GM23338 (cell line): ENCODE results near the gene EYS. TPM values are rescaled to one million over a fixed set of nuclear protein-coding genes. Genes with fewer than 3 reads are reported as not detected.

Source experiments
- ATAC-seq: fragments of 200-7000 bp; cut with Tn5 transposase; 3 replicates; pipeline ENCODE4 v1.9.1; 2020
- DNase-seq: peaks from one replicate; pipeline ENCODE4 v3.0.0-alpha.2; 2015; ENCODE audit warnings: low spot score
- H2AFZ ChIP-seq: fragments of 200-600 bp; sonication (generic); 2 replicates; pipeline ENCODE4 v1.8.0; 2016; ENCODE audit warnings: antibody characterized with exemption, mild to moderate bottlenecking, moderate library complexity
- H3F3A ChIP-seq: fragments of 200-600 bp; sonication (generic); replicated peaks from 2 replicates; pipeline ENCODE4 v1.8.0; 2017; ENCODE audit warnings: antibody characterized with exemption, mixed run types, low read depth
- H3K27ac ChIP-seq: fragments of 200-600 bp; sonication (generic); 2 replicates; pipeline ENCODE4 v1.6.1; 2016; ENCODE audit warnings: low read depth
- H3K27me3 ChIP-seq: fragments of 200-600 bp; sonication (generic); 2 replicates; pipeline ENCODE4 v1.8.0; 2016; ENCODE audit warnings: mild to moderate bottlenecking, mixed run types, moderate library complexity; ENCODE audit not compliant: insufficient read depth
- H3K36me3 ChIP-seq: fragments of 200-600 bp; sonication (generic); 2 replicates; pipeline ENCODE4 v1.8.0; 2016; ENCODE audit warnings: mild to moderate bottlenecking; ENCODE audit not compliant: insufficient read depth
- H3K4me1 ChIP-seq: fragments of 200-600 bp; sonication (generic); 2 replicates; pipeline ENCODE4 v1.8.0; 2016; ENCODE audit warnings: mild to moderate bottlenecking, moderate library complexity; ENCODE audit not compliant: insufficient read depth
- H3K4me2 ChIP-seq: fragments of 200-600 bp; sonication (generic); 2 replicates; pipeline ENCODE4 v1.7.1; 2017; ENCODE audit warnings: mixed run types
- H3K4me3 ChIP-seq: fragments of 200-600 bp; sonication (generic); 2 replicates; pipeline ENCODE4 v1.6.1; 2016; ENCODE audit warnings: mixed run types
- H3K79me2 ChIP-seq: fragments of 200-600 bp; sonication (generic); replicated peaks from 2 replicates; pipeline ENCODE4 v1.8.0; 2017; ENCODE audit warnings: mild to moderate bottlenecking; ENCODE audit not compliant: insufficient read depth
- H3K9me2 ChIP-seq: fragments of 200-600 bp; sonication (generic); 2 replicates; pipeline ENCODE4 v1.8.0; 2017; ENCODE audit not compliant: insufficient read depth
- H4K20me1 ChIP-seq: fragments of 200-600 bp; sonication (generic); replicated peaks from 2 replicates; pipeline ENCODE4 v1.8.0; 2017; ENCODE audit warnings: mild to moderate bottlenecking; ENCODE audit not compliant: insufficient read depth
- H3K27ac Mint-ChIP-seq: 2 replicates; pipeline ENCODE4 v1.8.0; 2020; ENCODE audit warnings: inconsistent platforms, mild to moderate bottlenecking, moderate library complexity, mixed read lengths
- H3K27me3 Mint-ChIP-seq: 3 replicates; pipeline ENCODE4 v1.8.0; 2022; ENCODE audit warnings: low read depth, mild to moderate bottlenecking, moderate library complexity, mixed read lengths, inconsistent platforms; ENCODE audit not compliant: insufficient read depth, poor library complexity
- H3K36me3 Mint-ChIP-seq: 3 replicates; pipeline ENCODE4 v1.8.0; 2021; ENCODE audit warnings: low read depth, mild to moderate bottlenecking, inconsistent platforms, moderate library complexity, mixed read lengths
- H3K4me1 Mint-ChIP-seq: 3 replicates; pipeline ENCODE4 v1.8.0; 2020; ENCODE audit warnings: mild to moderate bottlenecking, inconsistent platforms, mixed read lengths
- H3K4me3 Mint-ChIP-seq: 3 replicates; pipeline ENCODE4 v1.8.0; 2021; ENCODE audit warnings: moderate library complexity, mild to moderate bottlenecking, inconsistent platforms, mixed read lengths
- H3K9me3 Mint-ChIP-seq: 3 replicates; pipeline ENCODE4 v1.8.0; 2020; ENCODE audit warnings: moderate library complexity, mild to moderate bottlenecking, inconsistent platforms, mixed read lengths
- CREB1 ChIP-seq: fragments of 250-450 bp; sonication (Bioruptor Pico); IDR thresholded peaks from 2 replicates; pipeline ENCODE4 v1.5.0; 2020; ENCODE audit warnings: low read depth, mild to moderate bottlenecking, moderate library complexity
- CTCF ChIP-seq, 2 experiments: fragments of 200-600 bp in 1 of 2; sonication (generic) in 1 of 2; conservative IDR thresholded peaks; 2 replicates each; pipeline versions ENCODE4 v1.5.1 to v1.6.1; 2016 to 2017; ENCODE audit warnings: antibody characterized with exemption in 2 of 2, low read depth in 2 of 2, mild to moderate bottlenecking in 2 of 2, moderate library complexity in 1 of 2
- EZH2 ChIP-seq: fragments of 200-600 bp; sonication (generic); IDR thresholded peaks from one replicate; pipeline ENCODE4 v1.8.0; 2017; ENCODE audit warnings: antibody characterized with exemption, mild to moderate bottlenecking, low read depth; ENCODE audit not compliant: unreplicated experiment
- EZH2phosphoT487 ChIP-seq: fragments of 200-600 bp; sonication (generic); IDR thresholded peaks from one replicate; pipeline ENCODE4 v1.8.1; 2018; ENCODE audit warnings: antibody characterized with exemption; ENCODE audit not compliant: unreplicated experiment
- JUNB ChIP-seq: IDR thresholded peaks from one replicate; pipeline ENCODE4 v1.6.1; 2016; ENCODE audit warnings: antibody characterized with exemption; ENCODE audit not compliant: unreplicated experiment
- NANOG ChIP-seq: IDR thresholded peaks from 2 replicates; pipeline ENCODE4 v1.6.1; 2016; ENCODE audit warnings: antibody characterized with exemption, borderline replicate concordance
- POLR2AphosphoS5 ChIP-seq: IDR thresholded peaks from 2 replicates; pipeline ENCODE4 v1.6.1; 2016; ENCODE audit warnings: antibody characterized with exemption, low read depth
- STAT1 ChIP-seq: IDR thresholded peaks from one replicate; pipeline ENCODE4 v1.6.1; 2016; ENCODE audit warnings: antibody characterized with exemption; ENCODE audit not compliant: unreplicated experiment
- ZNF114 ChIP-seq: fragments of 250-450 bp; sonication (Bioruptor Pico); IDR thresholded peaks from 2 replicates; pipeline ENCODE4 v1.5.0; 2020; ENCODE audit warnings: mild to moderate bottlenecking, moderate library complexity
- ZNF331 ChIP-seq: fragments of 250-450 bp; sonication (Bioruptor Pico); IDR thresholded peaks from 2 replicates; pipeline ENCODE4 v1.5.0; 2020; ENCODE audit warnings: low read depth, mild to moderate bottlenecking, moderate library complexity
- ZNF462 ChIP-seq: fragments of 250-450 bp; sonication (Bioruptor Pico); IDR thresholded peaks from 2 replicates; pipeline ENCODE4 v1.5.0; 2020; ENCODE audit warnings: mild to moderate bottlenecking, moderate library complexity
- polyA plus RNA-seq: library from polyadenylated mRNA; unstranded; fragments of >200 nt; fragmentation: Nextera tagmentation; extraction: Ambion mirVana; gene quantifications from 2 replicates; pipeline ENCODE4 v1.2.1, GENCODE V29; 2016
- total RNA-seq: library from RNA; depleted of rRNA; stranded (reverse); fragments of >200 nt; shearing (Covaris generic); gene quantifications from 2 replicates; pipeline ENCODE4 v1.2.3, GENCODE V29; 2014
- TF ChIP-seq, protein P1 (sequence below): IDR thresholded peaks from one replicate; pipeline ENCODE4 v1.6.1; 2018; ENCODE audit warnings: antibody characterized with exemption; ENCODE audit not compliant: unreplicated experiment
- TF ChIP-seq, protein P2 (sequence below): IDR thresholded peaks from 2 replicates; pipeline ENCODE4 v1.6.1; 2016; ENCODE audit warnings: antibody characterized with exemption

Gene EYS
- total and polyA plus RNA-seq, 2 experiments from 2014 or later, result 0.38 to 0.52 TPM

DNA sequence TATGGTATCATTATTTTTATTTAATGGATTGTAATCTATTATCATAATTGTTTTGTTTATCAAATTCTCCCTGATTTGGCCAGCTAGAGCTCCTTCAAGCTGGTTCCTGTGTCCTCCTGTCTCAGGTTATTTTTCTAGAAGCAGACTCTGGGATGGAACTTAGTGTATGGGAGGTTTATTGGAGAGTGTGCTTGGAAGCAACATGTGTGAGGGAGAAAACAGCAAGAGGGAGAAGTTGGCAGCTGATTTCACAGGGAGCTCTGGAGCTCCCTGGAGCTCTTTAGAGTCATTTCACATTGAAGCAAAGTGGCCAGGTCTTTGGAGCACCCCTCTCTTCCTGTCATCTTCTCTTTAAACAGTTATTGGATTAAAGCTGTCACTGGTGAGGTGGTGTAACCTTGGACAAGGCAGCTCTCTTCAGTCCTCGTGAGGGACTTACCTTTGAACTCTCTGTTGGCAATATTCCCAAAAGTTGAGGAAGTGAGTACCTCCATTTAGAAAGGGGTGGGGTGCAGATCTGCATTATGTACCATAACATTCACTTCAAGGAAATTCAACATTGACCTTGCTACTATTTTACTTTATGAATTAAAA is 1967.8 kb downstream of the EYS start:
- Mint-ChIP-seq H3K9me3 (peaks cover 9% of the 10 kb centered on the region; the same call in 2 of the 3 replicates), H3K36me3 (no peaks in the 10 kb centered on the region; the same call in 1 of the 3 replicates), H3K4me1 (no peaks in the 10 kb centered on the region), H3K27me3 (peaks cover 3% of the 10 kb centered on the region), H3K27ac (no peak overlapping the region), H3K4me3 (no peak overlapping the region)
- no peak for ATAC-seq
- H3K4me1 ChIP-seq, result no peaks in the 10 kb centered on the region
- no peaks in the 10 kb centered on the region for H4K20me1 ChIP-seq
- H3K4me2 ChIP-seq, result no peak overlapping the region
- DNase-seq, result no peak
- H2AFZ ChIP-seq, result no peak overlapping the region
- no peaks in the 10 kb centered on the region; the same call in 1 of the 2 replicates for H3K9me2 ChIP-seq
- H3K79me2 ChIP-seq, result no peaks in the 10 kb centered on the region
- TF ChIP-seq NANOG (no peak), EZH2 (no peak), EZH2phosphoT487 (no peak), POLR2AphosphoS5 (no peak), JUNB (no peak), ZNF331 (CRISPR knock-in tag) (no peak), ZNF462 (CRISPR knock-in tag) (no peak), CREB1 (CRISPR knock-in tag) (no peak), STAT1 (no peak), CTCF (conservative IDR thresholded peaks at IDR 0.05; ENCODE audit: low read depth in 2 of 2) (no peak), ZNF114 (CRISPR knock-in tag) (no peak)
- TF ChIP-seq, protein P1, sequence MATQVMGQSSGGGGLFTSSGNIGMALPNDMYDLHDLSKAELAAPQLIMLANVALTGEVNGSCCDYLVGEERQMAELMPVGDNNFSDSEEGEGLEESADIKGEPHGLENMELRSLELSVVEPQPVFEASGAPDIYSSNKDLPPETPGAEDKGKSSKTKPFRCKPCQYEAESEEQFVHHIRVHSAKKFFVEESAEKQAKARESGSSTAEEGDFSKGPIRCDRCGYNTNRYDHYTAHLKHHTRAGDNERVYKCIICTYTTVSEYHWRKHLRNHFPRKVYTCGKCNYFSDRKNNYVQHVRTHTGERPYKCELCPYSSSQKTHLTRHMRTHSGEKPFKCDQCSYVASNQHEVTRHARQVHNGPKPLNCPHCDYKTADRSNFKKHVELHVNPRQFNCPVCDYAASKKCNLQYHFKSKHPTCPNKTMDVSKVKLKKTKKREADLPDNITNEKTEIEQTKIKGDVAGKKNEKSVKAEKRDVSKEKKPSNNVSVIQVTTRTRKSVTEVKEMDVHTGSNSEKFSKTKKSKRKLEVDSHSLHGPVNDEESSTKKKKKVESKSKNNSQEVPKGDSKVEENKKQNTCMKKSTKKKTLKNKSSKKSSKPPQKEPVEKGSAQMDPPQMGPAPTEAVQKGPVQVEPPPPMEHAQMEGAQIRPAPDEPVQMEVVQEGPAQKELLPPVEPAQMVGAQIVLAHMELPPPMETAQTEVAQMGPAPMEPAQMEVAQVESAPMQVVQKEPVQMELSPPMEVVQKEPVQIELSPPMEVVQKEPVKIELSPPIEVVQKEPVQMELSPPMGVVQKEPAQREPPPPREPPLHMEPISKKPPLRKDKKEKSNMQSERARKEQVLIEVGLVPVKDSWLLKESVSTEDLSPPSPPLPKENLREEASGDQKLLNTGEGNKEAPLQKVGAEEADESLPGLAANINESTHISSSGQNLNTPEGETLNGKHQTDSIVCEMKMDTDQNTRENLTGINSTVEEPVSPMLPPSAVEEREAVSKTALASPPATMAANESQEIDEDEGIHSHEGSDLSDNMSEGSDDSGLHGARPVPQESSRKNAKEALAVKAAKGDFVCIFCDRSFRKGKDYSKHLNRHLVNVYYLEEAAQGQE, result no peak
- TF ChIP-seq, protein P2, sequence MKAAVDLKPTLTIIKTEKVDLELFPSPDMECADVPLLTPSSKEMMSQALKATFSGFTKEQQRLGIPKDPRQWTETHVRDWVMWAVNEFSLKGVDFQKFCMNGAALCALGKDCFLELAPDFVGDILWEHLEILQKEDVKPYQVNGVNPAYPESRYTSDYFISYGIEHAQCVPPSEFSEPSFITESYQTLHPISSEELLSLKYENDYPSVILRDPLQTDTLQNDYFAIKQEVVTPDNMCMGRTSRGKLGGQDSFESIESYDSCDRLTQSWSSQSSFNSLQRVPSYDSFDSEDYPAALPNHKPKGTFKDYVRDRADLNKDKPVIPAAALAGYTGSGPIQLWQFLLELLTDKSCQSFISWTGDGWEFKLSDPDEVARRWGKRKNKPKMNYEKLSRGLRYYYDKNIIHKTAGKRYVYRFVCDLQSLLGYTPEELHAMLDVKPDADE, result no peak
- H3K36me3 ChIP-seq, result no peaks in the 10 kb centered on the region
- no peak overlapping the region for H3K4me3 ChIP-seq
- H3F3A ChIP-seq, result no peaks in the 10 kb centered on the region
- H3K27me3 ChIP-seq, result no peaks in the 10 kb centered on the region
- H3K27ac ChIP-seq, result no peak overlapping the region
